OCI-LY1 (cell line): Measurements from ENCODE around the gene LRRC61.
"Not testable (repeated sequence)": the region's sequence is repeated elsewhere in the genome, so short reads cannot be mapped to it uniquely, and the experiment has no call there.

Source experiments
- EZH2 ChIP-seq: fragments of 200-600 bp; sonication (generic), shearing (Covaris generic); IDR thresholded peaks from 2 replicates; pipeline ENCODE4 v1.8.0; 2017; ENCODE audit warnings: borderline replicate concordance, mixed run types, mild to moderate bottlenecking, antibody characterized with exemption, low read length, moderate library complexity, mixed read lengths
- TF ChIP-seq, protein P1 (sequence below): fragments of 200-600 bp; sonication (generic), shearing (Covaris generic); IDR thresholded peaks from 2 replicates; pipeline ENCODE4 v1.5.1; 2017; ENCODE audit warnings: mild to moderate bottlenecking, antibody characterized with exemption, low read length, moderate library complexity, mixed read lengths

DNA sequence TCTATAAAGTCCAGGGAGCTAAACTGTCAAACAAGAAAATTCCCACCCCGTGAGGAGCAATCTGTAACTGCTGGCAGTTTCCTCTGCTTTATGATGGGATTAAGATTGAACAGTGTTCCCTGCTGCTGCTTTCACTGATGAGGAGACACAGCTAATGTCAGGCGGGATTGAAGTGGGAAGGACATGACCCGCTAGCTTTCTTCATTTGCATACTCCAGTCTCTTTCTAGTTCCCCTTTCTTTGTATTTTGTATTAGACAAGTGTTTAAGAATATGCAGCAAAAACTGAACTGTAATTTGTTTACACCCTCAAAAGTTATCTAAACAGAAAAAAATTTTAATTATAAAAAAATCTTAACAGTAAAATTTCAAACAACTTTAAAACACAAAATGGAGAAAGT lies 40.0 kb upstream of the LRRC61 start:
- TF ChIP-seq, protein P1, sequence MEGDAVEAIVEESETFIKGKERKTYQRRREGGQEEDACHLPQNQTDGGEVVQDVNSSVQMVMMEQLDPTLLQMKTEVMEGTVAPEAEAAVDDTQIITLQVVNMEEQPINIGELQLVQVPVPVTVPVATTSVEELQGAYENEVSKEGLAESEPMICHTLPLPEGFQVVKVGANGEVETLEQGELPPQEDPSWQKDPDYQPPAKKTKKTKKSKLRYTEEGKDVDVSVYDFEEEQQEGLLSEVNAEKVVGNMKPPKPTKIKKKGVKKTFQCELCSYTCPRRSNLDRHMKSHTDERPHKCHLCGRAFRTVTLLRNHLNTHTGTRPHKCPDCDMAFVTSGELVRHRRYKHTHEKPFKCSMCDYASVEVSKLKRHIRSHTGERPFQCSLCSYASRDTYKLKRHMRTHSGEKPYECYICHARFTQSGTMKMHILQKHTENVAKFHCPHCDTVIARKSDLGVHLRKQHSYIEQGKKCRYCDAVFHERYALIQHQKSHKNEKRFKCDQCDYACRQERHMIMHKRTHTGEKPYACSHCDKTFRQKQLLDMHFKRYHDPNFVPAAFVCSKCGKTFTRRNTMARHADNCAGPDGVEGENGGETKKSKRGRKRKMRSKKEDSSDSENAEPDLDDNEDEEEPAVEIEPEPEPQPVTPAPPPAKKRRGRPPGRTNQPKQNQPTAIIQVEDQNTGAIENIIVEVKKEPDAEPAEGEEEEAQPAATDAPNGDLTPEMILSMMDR: not testable (repeated sequence)
- not testable (repeated sequence) for TF ChIP-seq EZH2
